Uterus (tissue), 2 donors: ENCODE measurements around the gene C16orf89.
"Not testable (repeated sequence)": the region's sequence is repeated elsewhere in the genome, so short reads cannot be mapped to it uniquely, and the experiment has no call there.

Experiments used
- POLR2A ChIP-seq, 2 donors: fragments of 450-650 bp; IDR thresholded peaks; one replicate each; pipeline ENCODE4 v1.6.1; 2016; ENCODE audit warnings: antibody characterized with exemption in 2 of 2, mild to moderate bottlenecking in 1 of 2, moderate library complexity in 1 of 2
- TF ChIP-seq, protein P1 (sequence below), 4 experiments: fragments of 200-600 bp in 2 of 4; fragments of 450-650 bp in 2 of 4; sonication (generic) in 2 of 4; IDR thresholded peaks; one replicate each; pipeline ENCODE4 v1.5.1; 2016 to 2019; ENCODE audit warnings: antibody characterized with exemption in 4 of 4, mild to moderate bottlenecking in 2 of 4, moderate library complexity in 1 of 4

DNA sequence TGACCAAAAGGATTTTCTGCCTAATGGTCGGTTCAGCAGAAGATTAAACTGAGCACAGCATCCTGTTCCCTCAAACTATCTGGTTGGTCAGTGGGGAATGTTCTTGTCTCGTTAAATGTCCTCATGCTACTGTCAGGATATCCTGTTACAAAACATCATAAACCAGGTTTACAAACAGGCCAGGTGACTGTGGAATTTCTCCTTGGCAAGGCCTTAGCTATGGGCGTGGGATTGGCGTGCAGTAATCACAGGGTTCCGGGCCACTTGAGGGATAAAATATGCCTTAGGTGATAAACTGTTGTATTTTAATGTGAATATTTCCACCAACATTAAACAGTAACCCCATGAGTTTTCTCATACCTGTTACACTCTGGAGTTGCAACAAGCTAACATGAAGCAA, 39.3 kb upstream of the C16orf89 start:
- not testable (repeated sequence) for TF ChIP-seq POLR2A (IDR thresholded peaks at IDR 0.05)
- TF ChIP-seq, protein P1, sequence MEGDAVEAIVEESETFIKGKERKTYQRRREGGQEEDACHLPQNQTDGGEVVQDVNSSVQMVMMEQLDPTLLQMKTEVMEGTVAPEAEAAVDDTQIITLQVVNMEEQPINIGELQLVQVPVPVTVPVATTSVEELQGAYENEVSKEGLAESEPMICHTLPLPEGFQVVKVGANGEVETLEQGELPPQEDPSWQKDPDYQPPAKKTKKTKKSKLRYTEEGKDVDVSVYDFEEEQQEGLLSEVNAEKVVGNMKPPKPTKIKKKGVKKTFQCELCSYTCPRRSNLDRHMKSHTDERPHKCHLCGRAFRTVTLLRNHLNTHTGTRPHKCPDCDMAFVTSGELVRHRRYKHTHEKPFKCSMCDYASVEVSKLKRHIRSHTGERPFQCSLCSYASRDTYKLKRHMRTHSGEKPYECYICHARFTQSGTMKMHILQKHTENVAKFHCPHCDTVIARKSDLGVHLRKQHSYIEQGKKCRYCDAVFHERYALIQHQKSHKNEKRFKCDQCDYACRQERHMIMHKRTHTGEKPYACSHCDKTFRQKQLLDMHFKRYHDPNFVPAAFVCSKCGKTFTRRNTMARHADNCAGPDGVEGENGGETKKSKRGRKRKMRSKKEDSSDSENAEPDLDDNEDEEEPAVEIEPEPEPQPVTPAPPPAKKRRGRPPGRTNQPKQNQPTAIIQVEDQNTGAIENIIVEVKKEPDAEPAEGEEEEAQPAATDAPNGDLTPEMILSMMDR (IDR thresholded peaks at IDR 0.05), result not testable (repeated sequence)
